ENCODE measurements around the gene TMEM138.
A peak's percentile ranks its signal among the peaks of the same experiment; 100 is the strongest.
"Not testable (repeated sequence)": the region's sequence is repeated elsewhere in the genome, so short reads cannot be mapped to it uniquely, and the experiment has no call there.

TMEM138 gene

DNA sequence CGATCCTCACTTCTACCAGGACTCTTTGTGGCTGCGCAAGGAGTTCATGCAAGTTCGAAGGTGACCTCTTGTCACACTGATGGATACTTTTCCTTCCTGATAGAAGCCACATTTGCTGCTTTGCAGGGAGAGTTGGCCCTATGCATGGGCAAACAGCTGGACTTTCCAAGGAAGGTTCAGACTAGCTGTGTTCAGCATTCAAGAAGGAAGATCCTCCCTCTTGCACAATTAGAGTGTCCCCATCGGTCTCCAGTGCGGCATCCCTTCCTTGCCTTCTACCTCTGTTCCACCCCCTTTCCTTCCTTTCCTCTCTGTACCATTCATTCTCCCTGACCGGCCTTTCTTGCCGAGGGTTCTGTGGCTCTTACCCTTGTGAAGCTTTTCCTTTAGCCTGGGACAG lies 6.5 kb downstream of the TMEM138 start:
- DNase-seq = no peak

DNA sequence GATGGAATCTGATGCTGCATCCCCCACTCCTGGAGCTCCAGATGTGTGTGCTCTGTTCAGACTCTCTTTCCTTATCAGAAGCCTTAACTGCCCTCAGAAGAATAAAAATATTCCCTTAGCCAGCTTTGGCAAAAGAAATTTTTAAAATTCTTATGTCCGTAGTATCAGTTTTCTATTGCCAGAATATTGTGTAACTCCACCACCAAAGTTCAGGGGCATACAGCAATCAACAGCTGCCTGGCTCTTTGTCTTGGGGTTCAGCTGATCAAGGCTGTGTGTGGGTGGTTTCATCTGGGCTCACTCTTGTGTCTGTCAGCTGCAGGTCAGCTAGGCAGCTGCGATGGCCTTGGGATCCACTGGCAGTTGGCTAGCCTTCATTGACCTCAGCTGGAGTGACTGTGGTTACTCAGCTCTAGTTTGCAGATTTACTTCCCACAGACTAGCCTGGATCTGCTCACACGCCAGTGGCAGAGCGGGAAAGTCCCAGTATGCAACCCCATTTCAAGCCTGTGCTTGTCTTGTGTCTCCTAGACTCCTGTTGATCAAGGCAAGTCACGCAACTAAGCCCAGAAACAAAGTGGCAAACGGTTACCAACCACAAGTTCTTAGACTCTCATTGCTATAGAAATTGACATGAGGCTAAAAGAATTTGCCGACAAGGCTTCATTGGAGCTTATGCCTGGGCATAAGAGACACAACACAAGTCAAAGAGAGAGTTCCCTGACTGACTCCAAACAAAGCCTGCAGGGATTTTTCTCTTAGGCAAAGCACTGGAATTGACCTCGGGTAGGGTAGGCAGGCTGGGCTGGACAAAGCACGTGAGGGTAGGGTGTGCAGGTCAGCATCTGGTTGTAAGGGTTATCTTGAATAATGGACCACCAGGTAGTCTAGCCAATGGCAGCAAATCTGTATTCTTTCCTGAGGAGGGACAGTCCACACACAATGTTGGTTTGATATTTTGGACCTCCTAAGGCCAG lies 7.5 kb downstream of the TMEM138 start:
- DNase-seq = no peak

DNA sequence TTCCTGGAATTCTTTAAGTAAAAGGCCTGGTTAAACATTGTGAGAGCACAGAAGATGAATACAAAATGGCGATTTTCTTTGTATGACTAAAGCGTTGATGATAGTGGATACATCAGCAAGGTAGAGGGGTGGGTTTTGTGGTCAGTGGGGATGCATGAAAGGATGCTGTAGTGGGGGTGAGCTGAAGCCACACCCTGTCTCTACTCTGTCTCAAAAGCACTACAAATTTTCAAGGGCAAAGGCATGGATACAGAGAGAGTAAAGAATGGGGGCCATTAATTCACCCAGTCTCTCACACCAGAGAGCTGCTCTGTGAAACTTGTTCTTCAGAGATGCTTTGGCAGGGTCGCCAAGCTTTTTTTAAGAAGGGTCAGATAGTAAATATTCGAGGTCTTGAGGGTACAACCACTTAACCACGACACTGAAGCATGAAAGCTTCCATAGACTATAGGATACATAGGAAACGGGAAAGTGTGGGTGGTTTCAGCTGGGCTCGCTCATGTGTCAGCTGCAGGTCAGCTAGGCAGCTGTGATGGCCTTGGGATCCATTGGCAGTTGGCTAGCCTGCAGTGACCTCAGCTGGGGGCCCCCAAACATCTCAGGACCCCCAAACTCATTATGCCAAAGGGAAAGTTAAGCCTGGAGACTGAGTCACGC lies 8.3 kb downstream of the TMEM138 start:
- DNase-seq = no peak

- no peak for DNase-seq
Measured at GRCh38 chr11:61372659-61373420, 10.7 kb downstream of the TMEM138 start.

DNA sequence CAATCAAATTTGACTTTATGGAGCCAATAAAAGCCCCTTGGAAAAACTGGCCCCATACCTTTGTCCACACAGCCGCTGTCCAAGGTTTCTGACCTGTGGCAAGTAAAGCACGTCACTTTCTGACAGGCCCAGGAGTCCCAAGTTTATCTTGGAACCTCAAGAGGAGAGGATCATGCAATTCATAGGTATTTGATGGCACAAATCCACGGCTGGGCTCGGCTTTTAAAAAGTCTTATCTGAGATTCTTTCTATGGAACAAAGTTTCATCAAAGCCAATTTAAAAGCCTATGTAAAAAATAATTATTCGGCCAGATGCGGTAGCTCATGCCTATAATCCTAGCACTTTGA lies 13.6 kb downstream of the TMEM138 start:
- DNase-seq = no peak

DNA sequence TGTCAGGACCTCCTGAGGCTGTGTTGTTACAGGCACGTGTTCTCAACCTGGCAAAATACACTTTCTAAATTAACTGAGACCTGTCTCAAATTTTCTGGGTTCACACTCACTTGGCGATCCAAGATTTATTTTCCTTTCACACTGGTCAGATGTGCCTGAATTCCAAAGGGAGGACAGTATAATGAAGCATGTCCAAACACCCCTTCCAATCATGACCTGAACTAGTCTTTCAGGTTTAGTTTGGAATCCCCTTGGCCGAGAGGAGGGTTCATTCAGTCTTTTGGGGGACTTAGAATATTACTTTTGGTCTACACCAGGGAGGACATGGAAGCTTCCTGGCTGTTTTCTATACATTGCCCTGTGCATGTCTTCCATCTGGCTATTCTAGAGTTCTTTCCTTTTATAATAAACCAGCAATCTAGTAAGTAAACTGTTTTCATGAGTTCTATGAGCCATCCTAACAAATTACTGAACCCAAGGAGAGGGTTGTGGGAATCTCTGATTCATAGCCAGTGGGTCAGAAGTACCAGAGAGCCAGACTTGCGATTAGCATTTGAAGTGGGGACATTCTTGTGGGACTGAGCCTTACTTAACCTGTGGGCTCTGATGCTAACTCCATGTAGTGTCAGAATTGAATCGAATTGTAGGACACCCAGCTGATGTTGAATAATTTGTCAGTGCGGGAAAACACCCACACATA lies 15.4 kb downstream of the TMEM138 start:
- DNase-seq = no peak

GRCh38 chr11:61378713-61379313 lies 16.6 kb downstream of the TMEM138 start:
- DNase-seq = peak; percentile 40

- DNase-seq = no peak
Measured at GRCh38 chr11:61380884-61381283, 18.7 kb downstream of the TMEM138 start.

GRCh38 chr11:61383859-61384258 lies 21.7 kb downstream of the TMEM138 start:
- not testable (repeated sequence) for DNase-seq

GRCh38 chr11:61384271-61385242 lies 22.4 kb downstream of the TMEM138 start:
- no peak for DNase-seq

- no peak for DNase-seq
Measured at GRCh38 chr11:61390161-61390560, 28.0 kb downstream of the TMEM138 start.

GRCh38 chr11:61392981-61393595 lies 30.9 kb downstream of the TMEM138 start:
- no peak for DNase-seq

DNA sequence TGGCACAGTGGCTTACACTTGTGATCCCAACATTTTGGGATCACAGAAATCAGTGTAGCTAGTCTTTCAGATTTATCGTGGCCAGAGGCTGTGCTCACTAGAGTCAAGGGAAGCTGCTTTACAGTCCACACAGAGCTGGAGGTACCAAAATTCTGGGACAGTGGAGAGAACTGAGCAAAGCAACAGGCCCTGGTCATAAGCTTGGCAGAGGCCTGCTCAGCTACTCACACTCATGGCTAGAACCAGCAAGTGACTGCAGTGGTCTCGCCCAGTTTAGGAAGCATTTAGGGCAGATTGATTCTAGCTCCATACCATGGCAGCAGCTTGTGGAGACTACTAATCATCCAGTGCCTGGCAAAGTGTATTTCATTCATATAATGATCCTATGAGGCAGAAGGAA lies 39.0 kb downstream of the TMEM138 start:
- DNase-seq = no peak

GRCh38 chr11:61401573-61401972 lies 39.4 kb downstream of the TMEM138 start:
- DNase-seq = no peak

DNA sequence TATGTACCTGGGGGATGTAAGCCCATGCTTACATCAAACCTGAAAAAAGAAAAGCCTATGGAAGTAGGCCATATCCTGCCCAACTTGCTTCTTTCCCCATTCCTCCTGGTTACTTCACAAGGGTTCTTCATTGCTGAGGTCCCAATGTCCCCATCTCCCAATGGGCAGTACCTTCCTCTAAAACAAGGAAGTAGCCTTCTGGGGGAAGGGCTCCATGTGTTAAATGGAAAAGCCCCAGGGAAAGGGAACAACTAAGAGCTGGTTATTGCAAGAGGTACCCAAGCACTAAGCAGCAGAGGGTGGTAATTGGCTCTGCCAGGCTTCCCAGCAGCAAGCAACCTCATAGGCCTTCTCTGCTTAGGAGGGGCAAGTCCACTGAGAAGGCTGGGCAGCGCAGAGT lies 41.5 kb downstream of the TMEM138 start:
- DNase-seq = no peak

DNA sequence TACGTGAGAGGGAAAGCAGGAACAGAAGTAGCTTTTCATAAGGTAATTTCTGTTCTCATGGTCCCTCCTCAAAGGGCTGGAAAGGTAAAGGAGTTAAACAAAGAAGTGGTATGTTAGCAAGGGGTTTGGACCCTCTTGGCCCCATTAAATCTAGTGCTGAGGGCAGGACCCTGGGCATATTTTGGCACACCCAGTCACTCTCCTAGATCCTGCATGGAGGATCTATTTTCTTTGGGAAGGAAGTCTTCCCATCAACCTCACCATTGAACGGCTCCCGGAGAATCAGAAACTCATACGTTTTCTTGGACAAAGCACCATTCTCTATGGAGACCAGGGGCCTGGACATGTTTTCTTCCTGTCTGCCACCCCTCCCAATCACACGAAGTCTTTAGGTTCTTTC lies 41.9 kb downstream of the TMEM138 start:
- no peak for DNase-seq

- no peak for DNase-seq
Measured at GRCh38 chr11:61404641-61405040, 42.5 kb downstream of the TMEM138 start.

- no peak for DNase-seq
Measured at GRCh38 chr11:61406067-61406466, 43.9 kb downstream of the TMEM138 start.

DNA sequence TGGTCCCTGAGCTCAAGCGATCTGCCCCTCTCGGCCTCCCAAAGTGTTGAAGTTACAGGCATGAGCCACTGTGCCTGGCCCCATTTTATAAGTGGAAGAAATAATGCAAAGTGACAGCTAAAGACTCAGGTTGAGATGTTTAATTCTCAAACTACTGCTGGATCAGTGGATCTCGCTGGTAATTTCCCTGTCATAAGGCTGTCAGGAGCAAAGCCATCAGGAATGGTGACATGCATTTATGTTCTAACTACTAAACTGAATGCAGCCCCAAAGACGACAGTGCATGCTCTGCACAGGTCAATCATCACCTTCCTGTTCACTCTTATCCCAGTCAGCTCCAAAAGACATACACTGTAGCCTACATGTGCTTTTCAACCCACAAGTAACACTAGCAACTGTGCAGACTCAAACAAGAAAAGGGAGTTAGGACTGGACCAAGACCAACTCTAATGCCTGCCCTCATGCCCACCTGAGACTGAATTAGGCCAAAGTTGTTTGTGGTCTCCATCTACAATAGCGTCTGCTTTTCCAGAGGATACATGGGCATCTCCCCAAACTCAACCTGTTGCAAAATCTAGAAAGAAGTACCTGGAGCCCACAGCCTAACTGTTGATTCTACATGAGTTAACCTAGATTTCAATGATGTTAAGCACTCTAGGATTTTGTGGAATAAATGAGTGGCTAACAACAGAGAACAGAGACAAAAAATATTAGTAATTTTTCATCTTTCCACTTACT lies 45.0 kb downstream of the TMEM138 start:
- DNase-seq = no peak

- DNase-seq = no peak
Measured at GRCh38 chr11:61411589-61411988, 49.4 kb downstream of the TMEM138 start.
